ENCODE results near the gene IFNG-AS1.

IFNG-AS1 gene

DNA sequence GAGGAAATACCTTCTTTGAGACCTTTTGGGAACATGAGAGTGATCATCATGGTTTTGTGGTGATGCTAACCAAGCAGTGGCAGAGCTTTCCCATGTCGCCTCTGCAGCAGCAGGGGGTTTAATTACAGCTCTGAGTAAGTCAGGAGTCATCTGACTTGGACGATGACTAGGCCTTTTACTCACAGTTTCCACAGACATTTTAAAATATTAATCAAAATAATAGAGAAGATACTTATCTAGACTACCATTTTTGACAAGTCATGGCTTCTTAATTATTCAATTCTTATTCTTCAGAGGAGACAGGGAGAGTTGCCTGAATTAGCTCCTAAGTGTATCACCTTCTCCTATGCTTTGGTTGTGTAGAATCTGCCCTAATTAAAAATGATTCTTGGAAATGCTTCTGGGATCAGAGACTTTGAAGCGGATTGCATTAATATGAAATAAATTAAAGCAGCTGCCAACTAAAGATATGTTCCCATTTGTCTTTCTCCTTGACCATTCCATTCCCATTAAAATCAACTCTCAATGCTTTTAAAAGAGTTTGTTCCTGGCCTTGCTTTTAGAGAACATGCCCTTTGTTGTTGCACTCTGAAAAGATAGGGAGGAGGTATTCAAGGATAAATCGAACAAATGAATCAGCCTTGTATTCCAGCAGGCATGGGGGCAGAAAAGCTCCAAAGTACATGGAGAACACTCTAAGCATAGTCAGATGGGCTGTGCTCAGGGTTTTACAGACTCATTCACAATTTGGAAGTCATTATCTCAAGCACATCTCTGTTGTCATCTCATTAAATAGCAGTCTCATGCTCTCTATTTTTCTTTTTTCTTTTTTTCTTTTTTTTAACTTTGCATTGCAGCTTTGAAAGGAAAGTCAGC, 7.7 kb upstream of the IFNG-AS1 start:
- H3K36me3 ChIP-seq (ENCODE audit: control insufficient read depth in 1 of 2, insufficient read depth in 2 of 2, low read length in 2 of 2) = no peaks in the 10 kb centered on the region
- H2AK5ac ChIP-seq (ENCODE audit: low read length) = no peak overlapping the region
- H3K27ac ChIP-seq (ENCODE audit: low read depth, low read length) = no peak overlapping the region
- peak; percentile 29 to 58 for DNase-seq
- H2BK12ac ChIP-seq (ENCODE audit: low read length) = no peak overlapping the region
- H2BK5ac ChIP-seq (ENCODE audit: low read depth, low read length, poor library complexity) = no peak overlapping the region
- H4K12ac ChIP-seq (ENCODE audit: low read depth, low read length) = no peak overlapping the region
- no peaks in the 10 kb centered on the region for H3K27me3 ChIP-seq (ENCODE audit: insufficient read depth, low read length)
- H3K23ac ChIP-seq (ENCODE audit: low read length) = no peak overlapping the region
- H4K91ac ChIP-seq (ENCODE audit: low read depth, low read length) = no peak overlapping the region
- no peak overlapping the region for H3K14ac ChIP-seq (ENCODE audit: low read length)
- no peak overlapping the region for H3K4ac ChIP-seq (ENCODE audit: low read depth, low read length)
- no peaks in the 10 kb centered on the region for H3K79me2 ChIP-seq (ENCODE audit: control insufficient read depth, insufficient read depth, low read length, poor library complexity)
- H2BK120ac ChIP-seq (ENCODE audit: insufficient read depth, low read length, poor library complexity) = no peak overlapping the region
- H2AFZ ChIP-seq (ENCODE audit: insufficient read depth, low read length, poor library complexity) = no peak overlapping the region
- no peak overlapping the region for H3K4me3 ChIP-seq (ENCODE audit: low read depth, low read length)
- no peak overlapping the region for H4K8ac ChIP-seq (ENCODE audit: low read depth, low read length)
- no peaks in the 10 kb centered on the region for H3K4me1 ChIP-seq (ENCODE audit: control insufficient read depth in 1 of 2, insufficient read depth in 2 of 2, low read length in 2 of 2)
- H3K18ac ChIP-seq (ENCODE audit: low read length) = no peak overlapping the region
- H3K9me3 ChIP-seq (ENCODE audit: insufficient read depth, low read depth, low read length) = no peaks in the 10 kb centered on the region
- no peaks in the 10 kb centered on the region for H3K79me1 ChIP-seq (ENCODE audit: low read length)
- H3K4me2 ChIP-seq (ENCODE audit: low read length) = no peak overlapping the region
- no peak overlapping the region for H3K9ac ChIP-seq (ENCODE audit: low read length)
- WGBS (ENCODE audit: extremely low coverage, insufficient coverage, insufficient read length) = no CpG with 5 or more reads among the region's 4 CpGs

GRCh38 chr12:67982164-67982563, 7.1 kb upstream of the IFNG-AS1 start:
- Histone ChIP-seq H4K8ac (ENCODE audit: low read depth, low read length) (no peak overlapping the region), H3K27ac (ENCODE audit: low read depth, low read length) (no peak overlapping the region), H2BK5ac (ENCODE audit: low read depth, low read length, poor library complexity) (no peak overlapping the region), H3K27me3 (ENCODE audit: insufficient read depth, low read length) (no peaks in the 10 kb centered on the region), H3K79me1 (ENCODE audit: low read length) (no peaks in the 10 kb centered on the region), H4K91ac (ENCODE audit: low read depth, low read length) (no peak overlapping the region), H3K4me3 (ENCODE audit: low read depth, low read length) (no peak overlapping the region), H3K14ac (ENCODE audit: low read length) (no peak overlapping the region), H3K79me2 (ENCODE audit: control insufficient read depth, insufficient read depth, low read length, poor library complexity) (no peaks in the 10 kb centered on the region), H3K9ac (ENCODE audit: low read length) (no peak overlapping the region), H3K36me3 (ENCODE audit: control insufficient read depth in 1 of 2, insufficient read depth in 2 of 2, low read length in 2 of 2) (no peaks in the 10 kb centered on the region), H2AFZ (ENCODE audit: insufficient read depth, low read length, poor library complexity) (no peak overlapping the region), H3K23ac (ENCODE audit: low read length) (no peak overlapping the region), H3K18ac (ENCODE audit: low read length) (no peak overlapping the region), H2BK12ac (ENCODE audit: low read length) (no peak overlapping the region), H4K12ac (ENCODE audit: low read depth, low read length) (no peak overlapping the region), H3K4ac (ENCODE audit: low read depth, low read length) (no peak overlapping the region), H3K9me3 (ENCODE audit: insufficient read depth, low read depth, low read length) (no peaks in the 10 kb centered on the region), H2AK5ac (ENCODE audit: low read length) (no peak overlapping the region), H3K4me2 (ENCODE audit: low read length) (no peak overlapping the region), H2BK120ac (ENCODE audit: insufficient read depth, low read length, poor library complexity) (no peak overlapping the region), H3K4me1 (ENCODE audit: control insufficient read depth in 1 of 2, insufficient read depth in 2 of 2, low read length in 2 of 2) (no peaks in the 10 kb centered on the region)
- DNase-seq = no peak
- no CpG with 5 or more reads among the region's 6 CpGs for WGBS (ENCODE audit: extremely low coverage, insufficient coverage, insufficient read length)

- Histone ChIP-seq H3K27ac (ENCODE audit: low read depth, low read length) (no peak overlapping the region), H4K91ac (ENCODE audit: low read depth, low read length) (no peak overlapping the region), H3K4me3 (ENCODE audit: low read depth, low read length) (no peak overlapping the region), H3K18ac (ENCODE audit: low read length) (no peak overlapping the region), H3K36me3 (ENCODE audit: control insufficient read depth in 1 of 2, insufficient read depth in 2 of 2, low read length in 2 of 2) (no peaks in the 10 kb centered on the region), H3K4ac (ENCODE audit: low read depth, low read length) (no peak overlapping the region), H2BK5ac (ENCODE audit: low read depth, low read length, poor library complexity) (no peak overlapping the region), H3K4me2 (ENCODE audit: low read length) (no peak overlapping the region), H2BK120ac (ENCODE audit: insufficient read depth, low read length, poor library complexity) (no peak overlapping the region), H2AFZ (ENCODE audit: insufficient read depth, low read length, poor library complexity) (no peak overlapping the region), H2AK5ac (ENCODE audit: low read length) (no peak overlapping the region), H2BK12ac (ENCODE audit: low read length) (no peak overlapping the region), H3K23ac (ENCODE audit: low read length) (no peak overlapping the region), H4K12ac (ENCODE audit: low read depth, low read length) (no peak overlapping the region), H3K79me1 (ENCODE audit: low read length) (no peaks in the 10 kb centered on the region), H3K4me1 (ENCODE audit: control insufficient read depth in 1 of 2, insufficient read depth in 2 of 2, low read length in 2 of 2) (no peaks in the 10 kb centered on the region), H3K14ac (ENCODE audit: low read length) (no peak overlapping the region), H3K27me3 (ENCODE audit: insufficient read depth, low read length) (no peaks in the 10 kb centered on the region), H3K9me3 (ENCODE audit: insufficient read depth, low read depth, low read length) (no peaks in the 10 kb centered on the region), H3K9ac (ENCODE audit: low read length) (no peak overlapping the region), H3K79me2 (ENCODE audit: control insufficient read depth, insufficient read depth, low read length, poor library complexity) (no peaks in the 10 kb centered on the region), H4K8ac (ENCODE audit: low read depth, low read length) (no peak overlapping the region)
- DNase-seq = no peak
These were observed 2.6 kb upstream of the IFNG-AS1 start for GRCh38 chr12:67986632-67987031.

DNA sequence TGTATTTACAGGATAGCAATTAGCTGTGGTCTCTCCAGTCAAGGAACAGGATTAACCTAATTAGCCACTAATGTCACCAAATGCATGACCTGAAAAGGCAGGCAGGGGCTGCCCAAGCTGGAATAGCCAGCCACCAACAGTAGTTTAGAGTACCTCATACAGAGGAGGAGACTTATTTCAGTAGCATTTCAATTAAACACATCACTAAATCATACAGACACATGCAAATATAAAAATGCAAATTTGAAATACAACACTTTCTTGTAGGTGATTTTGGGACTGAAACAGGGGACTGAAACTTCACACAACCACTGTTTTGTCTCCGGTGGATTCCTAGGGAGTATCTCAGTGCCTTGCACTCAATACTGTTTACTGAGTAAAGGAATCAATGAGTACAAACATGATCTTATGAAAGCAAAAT, 636 bp upstream of the IFNG-AS1 start:
- Histone ChIP-seq H3K9ac (ENCODE audit: low read length) (no peak overlapping the region), H2AFZ (ENCODE audit: insufficient read depth, low read length, poor library complexity) (no peak overlapping the region), H2AK5ac (ENCODE audit: low read length) (no peak overlapping the region), H3K4ac (ENCODE audit: low read depth, low read length) (no peak overlapping the region), H4K91ac (ENCODE audit: low read depth, low read length) (no peak overlapping the region), H3K79me2 (ENCODE audit: control insufficient read depth, insufficient read depth, low read length, poor library complexity) (no peaks in the 10 kb centered on the region), H2BK120ac (ENCODE audit: insufficient read depth, low read length, poor library complexity) (no peak overlapping the region), H3K9me3 (ENCODE audit: insufficient read depth, low read depth, low read length) (no peaks in the 10 kb centered on the region), H3K14ac (ENCODE audit: low read length) (no peak overlapping the region), H3K23ac (ENCODE audit: low read length) (no peak overlapping the region), H4K8ac (ENCODE audit: low read depth, low read length) (no peak overlapping the region), H3K4me1 (ENCODE audit: control insufficient read depth in 1 of 2, insufficient read depth in 2 of 2, low read length in 2 of 2) (no peaks in the 10 kb centered on the region), H3K4me3 (ENCODE audit: low read depth, low read length) (no peak overlapping the region), H3K79me1 (ENCODE audit: low read length) (no peaks in the 10 kb centered on the region), H2BK12ac (ENCODE audit: low read length) (no peak overlapping the region), H3K36me3 (ENCODE audit: control insufficient read depth in 1 of 2, insufficient read depth in 2 of 2, low read length in 2 of 2) (no peaks in the 10 kb centered on the region), H3K18ac (ENCODE audit: low read length) (no peak overlapping the region), H3K27me3 (ENCODE audit: insufficient read depth, low read length) (no peaks in the 10 kb centered on the region), H3K4me2 (ENCODE audit: low read length) (no peak overlapping the region), H3K27ac (ENCODE audit: low read depth, low read length) (no peak overlapping the region), H2BK5ac (ENCODE audit: low read depth, low read length, poor library complexity) (no peak overlapping the region), H4K12ac (ENCODE audit: low read depth, low read length) (no peak overlapping the region)
- no CpG with 5 or more reads among the region's 1 CpG for whole genome bisulfite sequencing (ENCODE audit: extremely low coverage, insufficient coverage, insufficient read length)
- DNase-seq = no peak
